ENCODE results near the gene CMTM7.

CMTM7 gene

DNA sequence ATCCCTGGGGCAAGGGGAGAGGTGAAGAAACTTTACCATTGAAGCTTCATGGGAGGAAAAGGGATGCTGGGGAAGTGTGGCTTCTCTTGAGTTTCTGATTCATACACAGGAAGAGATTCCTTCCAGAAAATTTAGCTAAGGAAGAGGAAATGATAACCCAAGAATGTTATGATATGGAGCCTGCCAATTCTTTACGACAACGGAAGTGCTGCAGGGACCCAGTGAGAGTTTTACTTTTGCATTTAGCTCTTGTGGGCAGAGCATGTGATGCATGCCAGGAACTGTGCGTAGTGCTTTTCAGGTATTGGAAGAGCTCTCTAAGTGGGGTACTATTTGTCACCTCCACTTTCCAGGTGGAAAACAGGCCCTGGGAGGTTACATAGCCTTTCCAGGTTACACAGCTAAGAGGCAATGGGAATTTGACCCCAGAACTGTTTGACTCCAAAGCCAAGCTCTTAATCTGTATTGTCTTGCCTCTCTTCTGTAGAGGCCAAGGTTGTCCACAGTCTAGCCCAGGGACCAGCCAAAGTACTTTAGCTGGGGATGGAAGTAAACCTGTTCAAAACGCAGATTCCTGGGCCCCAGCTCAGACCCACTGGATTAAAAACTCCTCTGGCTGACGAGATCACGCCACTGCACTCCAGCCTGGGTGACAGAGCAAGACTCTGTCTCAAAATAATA, 23.0 kb downstream of the CMTM7 start:
- DNase-seq = no peak

DNA sequence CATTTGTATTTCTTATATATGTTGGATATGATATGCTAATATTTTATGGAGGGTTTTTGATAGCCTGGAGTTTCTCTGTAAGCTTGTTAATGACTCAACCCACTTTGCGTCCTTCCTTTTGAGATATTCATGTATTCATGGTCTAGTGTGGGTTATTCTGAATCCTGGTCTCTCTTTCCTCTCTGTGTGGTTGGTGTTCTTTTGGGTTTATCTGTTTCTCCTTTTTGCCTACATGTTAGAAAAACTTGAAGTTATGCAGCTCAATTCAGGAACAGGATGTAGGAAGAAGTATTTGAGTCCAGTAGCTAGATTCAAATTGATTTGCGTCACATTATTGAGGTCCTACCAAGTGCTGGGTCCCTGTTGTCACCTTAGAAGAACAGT, 28.1 kb downstream of the CMTM7 start:
- no peak for DNase-seq

DNA sequence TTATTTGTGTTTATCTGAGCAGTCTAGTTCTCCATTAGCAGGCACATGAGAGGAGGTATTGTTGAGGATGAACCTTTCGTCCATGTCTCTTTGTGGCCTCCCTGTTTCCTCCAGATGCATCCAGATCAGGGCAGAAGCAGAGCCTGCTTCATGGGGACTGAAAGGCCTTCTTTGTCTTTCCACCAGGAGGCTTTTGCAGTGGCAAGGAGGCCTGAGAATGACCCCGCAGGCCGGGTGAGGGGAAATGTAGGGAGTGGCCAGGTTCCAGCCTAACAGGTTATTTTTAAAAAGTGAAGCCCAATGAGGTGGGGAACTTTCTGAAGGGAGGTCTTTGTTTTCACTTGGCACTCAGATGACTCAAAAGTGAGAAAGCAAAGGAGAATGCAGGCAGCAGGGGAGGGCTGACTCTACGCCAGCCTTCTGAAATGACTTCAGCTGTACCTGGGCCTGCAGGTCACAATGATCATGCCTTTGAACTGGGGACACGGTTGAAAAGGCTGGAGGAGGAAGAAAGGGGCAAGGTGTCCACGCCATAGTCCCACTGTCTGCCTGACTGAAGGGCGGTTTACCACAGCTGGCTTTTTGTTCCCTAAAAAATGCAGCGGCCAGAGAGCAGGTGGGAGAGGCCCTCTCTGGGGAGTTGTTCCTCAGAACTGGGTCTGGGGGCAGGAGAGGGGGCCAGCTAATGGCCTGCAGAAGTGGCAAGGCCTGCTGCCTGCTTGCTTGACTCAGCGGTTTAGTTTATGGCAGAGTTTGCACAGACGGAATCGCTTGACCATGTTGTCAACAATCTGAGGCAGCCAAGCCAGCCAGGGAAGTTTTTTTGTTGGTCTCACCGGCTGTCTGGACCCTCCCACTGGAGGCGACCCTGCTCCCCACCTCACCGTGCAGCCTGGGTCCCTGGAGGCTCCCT, 28.7 kb downstream of the CMTM7 start:
- DNase-seq = no peak

DNA sequence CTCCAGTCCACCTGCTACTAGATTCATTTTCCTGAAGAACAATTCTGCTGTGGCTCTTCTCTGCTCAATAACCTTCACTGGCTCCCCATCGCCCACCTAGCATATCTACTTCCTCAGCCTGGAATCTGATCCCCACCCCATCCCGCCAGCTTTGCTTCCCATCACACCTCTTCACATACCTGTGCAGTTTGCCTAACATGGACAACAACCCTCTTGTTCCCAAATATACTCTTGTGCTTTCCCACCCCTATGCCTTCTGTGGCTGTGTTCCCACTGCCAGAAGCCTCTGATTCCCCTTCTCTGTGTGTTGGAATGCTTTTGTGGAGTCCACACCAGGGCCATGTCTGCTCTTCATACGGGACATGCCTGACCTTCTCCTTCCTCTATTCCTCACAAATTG, 29.5 kb downstream of the CMTM7 start:
- no peak for DNase-seq

DNA sequence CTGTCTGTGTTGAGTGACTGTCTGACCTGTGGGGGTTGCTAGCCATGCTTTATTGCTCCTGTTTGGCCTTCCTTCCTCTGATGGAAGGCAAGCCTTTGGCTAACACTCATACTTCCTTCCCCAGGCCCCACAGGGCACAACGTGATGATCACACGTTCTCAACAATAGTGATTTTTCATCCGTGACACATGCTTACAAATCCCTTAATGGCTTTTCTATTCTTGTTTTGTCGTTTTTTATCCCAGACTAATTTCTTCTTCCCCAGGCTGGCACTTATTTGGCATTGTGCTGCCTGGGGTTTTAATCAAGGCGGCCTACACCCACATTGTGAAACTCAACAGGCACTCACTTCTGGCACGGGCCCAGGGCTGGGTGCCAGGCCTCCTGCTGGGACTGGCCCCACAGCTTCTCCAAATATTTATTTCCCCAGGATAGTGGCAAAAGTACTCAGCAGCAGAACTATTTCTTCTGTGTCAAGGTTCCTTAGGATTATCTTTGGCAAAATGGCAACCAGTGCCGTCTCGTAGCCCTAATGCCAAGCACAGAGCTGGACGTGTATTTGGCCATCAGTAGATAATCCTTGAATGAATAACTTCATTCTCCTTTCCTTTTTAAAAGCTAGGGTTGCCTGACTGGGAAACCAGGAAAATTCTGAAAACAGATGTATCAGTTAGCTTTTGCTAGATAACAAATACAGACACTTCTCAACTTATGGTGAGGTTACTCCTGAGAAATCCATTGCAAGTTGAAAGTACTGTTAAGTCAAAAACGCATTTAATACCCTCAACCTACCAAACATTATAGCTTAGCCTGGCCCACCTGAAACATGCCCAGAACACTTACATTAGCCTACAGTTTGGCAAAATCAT, 30.6 kb downstream of the CMTM7 start:
- DNase-seq = no peak

DNA sequence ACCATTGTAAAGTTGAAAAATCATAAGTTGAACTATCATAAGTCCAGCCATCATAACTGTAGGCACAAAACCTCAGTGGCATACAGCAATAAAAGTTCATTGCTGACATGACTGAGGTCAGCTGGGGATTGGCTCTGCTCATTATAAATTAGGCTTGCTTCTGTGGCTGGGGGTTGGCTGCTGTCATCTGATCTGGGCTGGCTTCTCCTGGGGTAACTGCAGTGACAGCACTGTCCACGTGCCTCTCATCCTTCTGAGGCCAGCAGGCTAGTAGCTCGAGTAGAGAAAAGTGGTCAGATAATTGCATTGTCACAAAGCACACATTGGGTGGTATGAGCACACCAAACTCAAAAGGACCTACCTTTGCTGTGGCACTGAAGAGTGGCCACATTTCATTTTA, 31.3 kb downstream of the CMTM7 start:
- DNase-seq = no peak

DNA sequence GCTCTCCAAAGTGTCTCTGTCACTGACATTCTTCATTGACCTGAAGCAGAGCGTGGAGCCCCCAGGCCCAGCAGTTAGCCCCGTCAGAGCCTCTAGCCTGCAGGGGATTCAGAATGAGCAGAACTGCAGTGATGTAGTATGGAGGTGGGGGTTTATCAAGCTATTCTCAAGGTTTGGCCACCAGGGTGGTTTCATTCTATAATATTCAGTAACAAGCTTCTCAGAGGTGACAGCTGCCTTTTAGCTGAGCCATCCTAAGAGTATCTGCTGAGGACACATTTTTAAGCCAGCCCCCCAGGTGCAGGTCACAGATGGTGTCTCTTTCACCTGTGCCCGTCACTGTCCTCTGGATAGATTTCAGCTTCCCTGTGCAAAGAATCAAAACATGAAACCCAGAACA, 31.9 kb downstream of the CMTM7 start:
- DNase-seq = no peak

DNA sequence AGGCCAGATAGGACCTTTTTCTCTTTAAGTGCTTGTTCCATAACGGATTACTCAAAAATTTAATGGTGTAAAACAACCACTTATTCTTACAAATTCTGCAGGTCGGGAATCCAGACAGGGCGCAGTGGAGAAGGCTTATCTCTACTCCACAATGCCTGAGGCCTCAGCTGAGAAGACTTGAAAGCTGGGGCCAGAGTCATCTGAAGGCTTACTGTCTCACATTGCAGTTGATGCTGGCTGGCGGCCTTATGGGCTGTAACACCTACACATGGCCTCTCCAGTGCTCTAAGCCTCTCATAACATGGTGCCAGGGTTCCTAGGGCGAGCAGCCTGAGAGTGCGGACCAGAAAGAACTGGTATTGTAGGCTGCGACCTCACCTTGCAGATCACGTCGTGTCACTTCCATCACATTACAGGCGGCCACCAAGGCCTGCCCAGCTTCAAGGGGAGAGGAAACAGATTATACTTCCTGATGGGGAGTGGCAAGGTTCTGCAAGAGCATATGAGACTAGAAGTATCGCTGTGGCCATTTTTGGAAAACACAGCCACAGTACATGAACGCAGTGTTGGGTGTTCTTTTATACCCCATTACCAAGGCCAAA, 32.4 kb downstream of the CMTM7 start:
- DNase-seq = no peak

DNA sequence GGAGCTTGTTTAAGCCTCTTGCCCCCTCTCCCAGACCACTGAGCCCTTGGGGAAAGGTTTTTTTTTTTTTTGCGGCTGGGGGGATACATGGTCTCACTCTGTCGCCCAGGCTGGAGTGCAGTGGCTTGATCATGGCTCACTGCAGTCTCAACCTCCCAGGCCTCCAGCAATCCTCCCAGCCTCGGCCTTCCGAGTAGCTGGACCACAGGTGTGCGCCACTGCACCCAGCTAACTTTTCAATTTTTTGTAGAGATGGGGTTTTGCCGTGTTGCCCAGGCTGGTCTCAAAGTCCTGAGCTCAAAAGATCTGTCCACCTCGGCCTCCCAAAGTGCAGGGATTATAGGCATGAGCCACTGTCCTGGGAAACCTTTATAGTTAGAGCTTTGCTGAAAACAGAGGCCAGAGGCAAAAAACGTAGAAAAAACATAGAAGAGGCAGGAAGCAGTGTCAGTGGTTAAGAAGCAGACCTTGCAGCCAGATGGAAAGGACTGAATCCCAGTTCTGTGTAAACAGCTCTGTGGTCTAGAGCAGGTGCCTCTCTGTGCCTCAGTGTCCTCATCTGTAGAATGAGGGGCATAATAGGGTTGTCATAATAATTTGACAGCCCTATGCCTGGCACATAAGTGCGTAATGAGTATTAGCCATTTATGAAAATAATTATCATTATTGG, 33.1 kb downstream of the CMTM7 start:
- no peak for DNase-seq

DNA sequence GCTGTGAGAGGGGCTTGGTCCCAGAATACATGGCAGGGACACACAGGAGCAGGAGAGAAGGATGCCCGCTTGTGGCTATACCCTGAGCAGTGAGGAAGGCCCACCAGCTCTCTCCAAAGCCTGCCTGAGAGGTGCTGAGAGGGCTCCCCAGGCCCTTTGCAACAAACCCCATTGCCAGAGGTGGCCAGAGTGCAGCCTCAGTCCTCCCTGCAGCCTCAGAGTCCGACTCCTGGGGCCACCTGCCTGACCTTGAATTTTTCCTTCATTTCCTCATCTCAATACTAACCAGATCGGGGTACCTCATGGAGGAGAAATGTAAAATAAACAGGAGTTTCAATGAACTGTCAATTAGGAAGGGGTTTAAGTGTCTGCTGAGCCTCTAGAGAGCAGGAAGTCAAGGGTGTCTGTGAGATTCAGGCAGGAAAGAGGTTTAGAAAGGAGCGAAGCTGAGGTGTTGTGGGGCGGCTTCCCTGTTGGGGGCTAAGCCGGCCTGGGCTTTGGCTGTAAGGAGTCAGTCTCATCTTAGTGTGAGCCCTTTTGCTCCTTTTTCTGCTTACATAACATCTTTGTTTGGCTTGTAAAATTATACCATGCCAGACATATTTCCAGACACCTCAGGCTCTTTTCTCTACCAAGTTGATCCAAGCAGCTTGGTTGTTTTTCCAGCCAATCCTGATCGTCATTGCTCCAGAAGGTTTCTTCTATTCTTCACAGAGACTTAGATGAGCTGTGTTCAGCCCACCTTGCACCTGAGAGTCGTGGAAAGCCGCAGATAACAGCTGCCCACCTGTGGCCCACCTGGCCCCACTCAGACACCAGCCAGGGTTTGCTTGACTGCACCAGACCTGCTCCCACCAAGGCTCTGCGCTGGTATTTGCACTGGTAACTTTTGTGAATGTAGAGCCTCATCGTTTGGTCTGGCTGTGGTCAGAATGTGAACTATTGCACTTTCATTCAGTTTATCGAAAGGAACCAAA, 36.7 kb downstream of the CMTM7 start:
- DNase-seq = no peak

DNA sequence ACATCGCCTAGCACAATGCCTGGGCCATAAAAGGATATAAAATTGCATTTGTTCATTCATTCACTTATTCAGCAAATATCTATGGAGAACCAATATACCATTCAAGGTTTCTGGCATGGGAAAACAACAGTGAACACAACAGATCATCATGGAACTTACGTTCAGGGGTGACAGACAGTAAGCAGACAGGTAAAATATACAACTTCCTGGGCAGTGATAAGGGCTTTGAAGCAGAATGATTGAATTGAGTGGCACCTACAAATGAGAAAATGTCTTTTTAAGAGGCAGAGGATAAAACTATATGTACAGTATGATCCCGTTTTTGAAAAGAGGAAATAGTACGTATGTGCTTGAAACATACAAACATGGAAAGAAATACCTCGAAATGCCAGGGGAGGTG, 39.2 kb downstream of the CMTM7 start:
- DNase-seq = no peak

DNA sequence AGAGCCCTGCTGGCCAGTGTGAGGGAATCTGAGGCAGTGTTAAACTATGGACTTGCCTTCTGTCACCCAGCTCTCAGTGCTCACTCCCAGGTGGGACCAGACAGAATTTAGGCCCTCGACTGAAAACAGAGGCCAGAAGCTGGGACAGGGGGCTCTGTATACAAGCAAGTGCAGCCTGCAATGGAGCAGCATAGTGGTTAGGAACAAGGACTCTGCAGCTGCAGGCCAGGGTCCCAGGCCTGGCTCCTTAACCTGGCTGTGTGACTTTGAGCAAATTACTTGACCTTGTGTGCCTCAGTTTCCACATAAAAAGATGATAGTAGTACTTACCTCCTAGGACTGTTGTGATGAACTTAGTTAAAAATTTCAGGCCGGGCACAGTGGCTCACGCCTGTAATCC, 39.8 kb downstream of the CMTM7 start:
- no peak for DNase-seq

DNA sequence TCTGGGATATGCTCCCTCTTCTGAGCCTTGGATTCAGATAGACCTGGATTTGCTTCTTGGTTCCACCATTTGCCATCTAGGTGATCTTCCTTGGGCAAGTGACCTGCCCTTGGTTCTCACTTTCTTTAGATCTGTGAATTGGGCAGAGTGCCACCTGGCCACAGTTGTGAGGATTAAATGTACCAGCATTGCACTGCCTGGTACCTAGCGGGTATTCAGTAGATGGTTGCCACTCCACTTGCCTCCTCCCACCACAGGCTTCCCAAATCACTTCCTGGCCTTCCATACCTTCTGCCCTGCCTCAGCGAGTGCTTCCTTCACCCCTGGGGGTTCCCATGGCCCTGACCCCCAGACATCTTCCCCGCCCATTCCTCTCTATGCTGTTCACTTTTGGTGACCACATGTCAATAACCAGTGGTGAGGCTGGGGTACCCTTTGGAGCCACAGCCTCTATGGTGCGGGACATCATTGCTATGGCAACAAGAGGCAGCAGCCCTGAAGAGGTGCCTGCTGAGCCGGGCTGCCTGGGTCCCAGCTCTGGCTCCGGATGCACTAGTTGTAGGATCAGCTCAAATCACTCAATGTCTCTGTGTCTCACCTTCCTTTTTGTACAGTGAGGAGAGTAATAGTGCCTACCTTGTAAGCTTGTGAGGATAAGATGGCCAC, 40.5 kb downstream of the CMTM7 start:
- no peak for DNase-seq

DNA sequence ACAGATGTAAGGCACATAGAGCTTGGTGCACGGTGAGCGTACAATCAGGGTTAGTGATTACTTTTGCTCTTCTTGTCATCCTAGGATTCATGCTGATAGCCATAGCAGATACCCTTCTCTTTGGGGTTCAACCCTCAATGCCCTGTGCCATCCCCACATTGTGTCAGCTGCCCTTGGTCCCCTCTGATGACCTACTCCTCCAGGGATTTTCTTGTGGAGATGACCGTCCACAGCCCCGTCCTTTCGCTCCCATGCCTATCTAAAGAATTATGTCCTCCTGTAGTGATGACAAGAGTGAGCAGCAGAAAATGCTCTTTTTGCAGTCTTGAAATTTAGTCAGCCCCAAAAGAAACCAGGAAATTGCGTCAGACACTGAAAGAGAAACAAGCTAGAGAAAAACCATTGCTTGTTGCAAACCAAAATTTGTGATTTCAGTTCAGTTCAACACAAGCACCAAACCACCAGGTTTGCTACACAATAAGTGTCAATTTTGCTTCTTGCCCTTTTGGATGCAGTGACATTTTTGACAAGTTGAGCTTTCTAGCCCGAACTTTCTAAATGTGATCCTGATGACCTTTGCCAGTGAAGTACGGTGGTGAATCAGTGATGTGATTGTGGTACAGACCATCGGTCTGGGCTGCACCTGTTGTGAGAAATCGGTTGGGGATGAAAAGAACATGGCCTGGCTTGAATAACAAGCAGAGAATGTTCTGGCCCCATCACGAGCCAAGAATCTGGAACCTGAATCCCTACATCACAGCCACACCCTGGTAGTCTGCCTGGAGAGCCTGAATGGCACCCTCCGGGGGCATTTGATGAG, 41.3 kb downstream of the CMTM7 start:
- no peak for DNase-seq

DNA sequence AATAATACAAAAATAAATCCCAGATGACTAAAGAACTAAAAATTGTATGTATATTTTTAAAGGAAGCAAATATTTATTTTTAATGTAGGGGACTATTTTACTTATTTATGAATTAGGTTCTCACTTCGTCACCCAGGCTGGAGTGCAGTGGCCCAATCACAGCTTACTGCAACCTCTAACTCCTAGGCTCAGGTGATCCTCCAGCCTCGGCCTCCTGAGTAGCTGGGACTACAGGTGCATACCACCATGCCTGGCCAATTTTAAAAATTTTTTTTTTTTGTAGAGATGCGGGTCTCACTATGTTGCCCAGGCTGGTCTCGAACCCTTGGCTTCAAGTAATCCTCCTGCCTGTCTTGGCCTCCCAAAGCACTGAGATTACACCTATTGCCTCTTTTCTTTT, 42.6 kb downstream of the CMTM7 start:
- DNase-seq = no peak

DNA sequence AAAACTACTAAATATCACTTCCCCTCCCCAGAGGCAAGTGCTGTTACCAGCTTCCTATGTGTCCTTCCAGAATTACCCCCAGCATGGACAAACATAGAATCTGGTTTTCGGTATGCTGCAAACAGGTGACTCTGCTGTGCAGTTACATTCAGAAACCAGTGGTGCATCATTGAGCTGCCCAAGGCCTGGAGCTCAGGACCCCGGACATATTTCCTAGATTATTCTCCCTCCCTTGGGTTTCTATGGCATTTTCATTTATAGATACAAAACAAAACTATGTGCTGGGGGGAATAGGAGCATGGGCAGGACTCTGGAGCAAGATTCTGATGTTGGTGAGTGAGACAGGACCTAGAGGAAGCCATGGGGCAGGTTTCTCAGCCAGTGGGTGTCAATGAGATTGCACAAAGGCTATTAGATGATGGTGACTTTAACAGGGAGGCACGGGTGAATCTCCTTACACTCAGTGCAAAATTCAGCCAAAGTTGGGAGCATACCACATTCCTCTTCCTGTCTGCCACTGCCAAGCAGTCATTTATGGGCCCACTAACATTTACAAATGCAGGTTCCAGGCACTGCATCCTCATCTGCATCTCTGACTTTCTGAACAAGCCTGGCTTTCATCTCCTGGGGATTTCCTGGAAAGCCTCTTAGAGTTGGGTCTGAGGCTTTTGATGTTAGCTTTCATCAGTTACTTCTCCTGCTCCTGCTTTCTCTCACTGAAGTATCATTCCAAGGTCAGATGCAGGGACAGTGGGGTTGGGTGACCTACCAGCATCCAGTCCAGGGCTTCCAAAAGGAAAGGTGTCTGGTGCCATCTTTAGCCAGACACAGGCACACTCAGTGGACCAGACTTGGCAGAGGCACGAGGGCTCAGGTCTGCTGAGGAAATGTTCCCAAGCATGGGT, 44.5 kb downstream of the CMTM7 start:
- no peak for DNase-seq

DNA sequence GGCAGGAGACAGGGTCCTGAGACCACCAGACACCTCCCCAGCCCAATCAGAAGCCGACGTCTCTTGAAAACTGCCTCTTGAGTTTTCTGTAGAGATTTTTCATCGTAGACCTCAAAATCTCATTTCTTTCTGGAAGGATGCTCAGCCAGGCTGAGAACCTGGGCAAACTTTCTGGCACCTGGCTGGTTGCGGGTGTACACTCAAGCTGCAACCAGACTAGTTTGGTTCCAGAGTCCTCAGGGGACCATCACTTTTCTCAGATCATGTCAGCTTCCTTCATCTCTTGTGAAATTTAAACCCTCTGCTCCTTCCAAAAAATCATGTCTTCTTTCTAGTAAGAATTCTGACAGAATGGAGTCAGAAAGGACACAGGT, 45.1 kb downstream of the CMTM7 start:
- DNase-seq = no peak

DNA sequence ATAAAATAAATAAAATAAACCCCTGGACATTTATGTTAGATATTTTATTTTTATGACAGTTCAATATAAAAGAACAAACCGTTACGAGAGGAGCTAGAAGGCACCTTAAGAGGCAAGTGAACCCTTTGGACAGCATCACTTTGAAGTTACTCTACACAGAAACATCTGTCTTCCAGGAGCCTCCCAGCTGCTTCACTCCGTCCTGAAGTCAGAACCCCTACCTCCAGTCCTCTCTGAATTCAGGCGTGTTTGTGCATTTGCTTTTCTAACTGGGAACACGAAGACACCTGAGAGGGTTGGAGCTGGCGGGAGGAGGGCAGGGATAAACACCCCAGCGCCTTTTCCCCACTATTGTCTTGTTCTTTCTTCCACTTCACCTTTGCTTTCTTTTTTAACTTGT, 46.2 kb downstream of the CMTM7 start:
- no peak for DNase-seq

Data from DMS53 (cell line).